ENCODE measurements around the gene THEMIS. TPM values are rescaled to one million over a fixed set of nuclear protein-coding genes. Genes with fewer than 3 reads are reported as not detected.

Gene THEMIS
- total RNA-seq, 4 donors from 2014 or later, result 1.1 to 6.0 (median 3.9) TPM

- in situ Hi-C loops (cut with MboI; ENCODE audit: low pct_ligation_motif_present in 1 of 4, low pct_unique_long_range_greater_than_20kb in 1 of 4, low sequenced_read_pairs in 3 of 4), result no loop called here
- intact Hi-C loops (cut with DNase I; ENCODE audit: low total_unique reads), result no loop called here
- TF ChIP-seq POLR2A (IDR thresholded peaks at IDR 0.05), result no peak
- Histone ChIP-seq H3K4me1 (no peaks in the 10 kb centered on the region), H3K27me3 (no peaks in the 10 kb centered on the region), H3K4me3 (no peak overlapping the region), H3K27ac (no peak overlapping the region), H3K9me3 (no peaks in the 10 kb centered on the region), H3K36me3 (no peaks in the 10 kb centered on the region)
- 56 to 78% methylated on average over 1 of the region's 1 CpG for WGBS, 2 donors (ENCODE audit: low coverage in 1 of 2)
- DNase-seq, result no peak
Observed at GRCh38 chr6:127917766-127918165, 16.9 kb upstream of the THEMIS start.

DNA sequence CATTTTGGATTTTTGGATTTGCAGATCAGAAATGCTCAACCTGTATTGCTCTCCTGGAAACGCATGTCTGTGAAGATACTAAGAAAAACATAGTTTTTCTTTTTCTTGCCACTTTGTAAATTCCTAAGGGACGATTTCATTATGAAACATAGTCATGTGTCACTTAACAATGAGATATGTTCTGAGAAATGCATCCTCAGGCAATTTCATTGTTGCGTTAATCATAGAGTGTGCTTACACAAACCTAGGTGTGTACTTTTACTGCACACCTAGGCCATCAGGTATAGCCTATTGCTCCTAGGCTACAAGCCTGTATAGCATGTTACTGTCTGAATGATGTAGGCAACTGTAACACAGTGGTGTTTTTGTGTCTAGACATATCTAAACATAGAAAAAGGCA, 13.4 kb upstream of the THEMIS start:
- no peak for DNase-seq
- H3K4me1 ChIP-seq, result no peaks in the 10 kb centered on the region
- in situ Hi-C loops (cut with MboI; ENCODE audit: low pct_ligation_motif_present in 1 of 4, low pct_unique_long_range_greater_than_20kb in 1 of 4, low sequenced_read_pairs in 3 of 4) (no loop called here), intact Hi-C loops (cut with DNase I; ENCODE audit: low total_unique reads) (no loop called here)
- WGBS, 2 donors (ENCODE audit: low coverage in 1 of 2), result 55 to 84% methylated on average over 3 of the region's 3 CpGs
- no peaks in the 10 kb centered on the region for H3K36me3 ChIP-seq
- TF ChIP-seq EP300 (IDR thresholded peaks at IDR 0.05; ENCODE audit: low read depth), result no peak
- no peak for TF ChIP-seq POLR2AphosphoS5 (IDR thresholded peaks at IDR 0.05)
- no peak for TF ChIP-seq CTCF (IDR thresholded peaks at IDR 0.05)
- H3K27me3 ChIP-seq, result no peaks in the 10 kb centered on the region
- no peak overlapping the region for H3K4me3 ChIP-seq
- H3K27ac ChIP-seq, result no peak overlapping the region
- H3K9me3 ChIP-seq, result no peaks in the 10 kb centered on the region

GRCh38 chr6:127912914-127913313, 12.1 kb upstream of the THEMIS start:
- in situ Hi-C loops (cut with MboI; ENCODE audit: low pct_ligation_motif_present in 1 of 4, low pct_unique_long_range_greater_than_20kb in 1 of 4, low sequenced_read_pairs in 3 of 4), result no loop called here
- H3K9me3 ChIP-seq, result no peaks in the 10 kb centered on the region
- no peaks in the 10 kb centered on the region for H3K4me1 ChIP-seq
- H3K36me3 ChIP-seq, result no peaks in the 10 kb centered on the region
- H3K4me3 ChIP-seq, result no peak overlapping the region
- H3K27ac ChIP-seq, result no peak overlapping the region
- no peak for DNase-seq
- no peak for TF ChIP-seq CTCF (IDR thresholded peaks at IDR 0.05)
- no peak for TF ChIP-seq EP300 (IDR thresholded peaks at IDR 0.05; ENCODE audit: low read depth)
- TF ChIP-seq POLR2AphosphoS5 (IDR thresholded peaks at IDR 0.05), result no peak
- TF ChIP-seq POLR2A (IDR thresholded peaks at IDR 0.05), result no peak
- WGBS, 2 donors (ENCODE audit: low coverage in 1 of 2), result 49 to 53% methylated on average over 3 of the region's 3 CpGs
- no peaks in the 10 kb centered on the region for H3K27me3 ChIP-seq
- intact Hi-C loops (cut with DNase I; ENCODE audit: low total_unique reads), result no loop called here

DNA sequence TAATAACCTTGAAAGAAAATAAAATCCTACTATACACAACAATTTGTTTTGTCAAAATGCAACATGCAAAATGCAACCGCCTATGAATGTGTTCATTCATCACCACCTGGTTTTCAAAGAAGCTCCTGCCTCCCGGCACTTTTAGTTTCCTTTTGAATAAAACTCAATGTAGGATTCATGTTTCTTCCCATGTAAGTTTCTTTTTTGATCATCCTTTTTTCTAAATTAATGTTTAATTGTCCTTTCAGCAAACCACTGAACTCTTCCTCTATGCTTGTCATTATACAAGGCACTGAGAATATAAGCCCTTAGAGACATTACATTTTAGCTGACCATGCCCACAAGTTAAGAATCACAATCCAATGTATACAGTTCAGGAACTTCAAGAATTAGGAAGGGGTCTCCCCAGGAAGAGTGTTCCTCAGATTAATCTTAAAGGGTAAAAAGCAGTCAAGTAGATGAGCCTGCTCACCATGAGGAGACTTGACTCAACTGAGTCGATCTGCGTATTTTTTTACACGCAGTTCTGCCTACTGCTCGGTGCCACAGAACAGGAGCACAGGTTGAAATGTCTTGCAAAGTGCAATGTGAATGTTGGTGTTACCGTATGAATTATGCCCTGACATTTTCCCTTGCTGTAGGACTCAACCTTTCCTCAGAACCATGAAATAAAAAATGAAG, 7.2 kb upstream of the THEMIS start:
- 78 to 95% methylated on average over 4 to 7 of the region's 7 CpGs for WGBS, 2 donors (ENCODE audit: low coverage in 1 of 2)
- H3K4me1 ChIP-seq, result no peaks in the 10 kb centered on the region
- in situ Hi-C loops (cut with MboI; ENCODE audit: low pct_ligation_motif_present in 1 of 4, low pct_unique_long_range_greater_than_20kb in 1 of 4, low sequenced_read_pairs in 3 of 4) (no loop called here), intact Hi-C loops (cut with DNase I; ENCODE audit: low total_unique reads) (no loop called here)
- no peak for TF ChIP-seq POLR2AphosphoS5 (IDR thresholded peaks at IDR 0.05)
- TF ChIP-seq EP300 (IDR thresholded peaks at IDR 0.05; ENCODE audit: low read depth), result no peak
- TF ChIP-seq CTCF (IDR thresholded peaks at IDR 0.05), result no peak
- TF ChIP-seq POLR2A (IDR thresholded peaks at IDR 0.05), result no peak
- H3K36me3 ChIP-seq, result no peaks in the 10 kb centered on the region
- H3K4me3 ChIP-seq, result no peak overlapping the region
- H3K9me3 ChIP-seq, result no peaks in the 10 kb centered on the region
- DNase-seq, result no peak
- H3K27me3 ChIP-seq, result no peaks in the 10 kb centered on the region
- no peak overlapping the region for H3K27ac ChIP-seq

GRCh38 chr6:127904160-127904559, 3.3 kb upstream of the THEMIS start:
- intact Hi-C loops (cut with DNase I; ENCODE audit: low total_unique reads), result no loop called here
- no peaks in the 10 kb centered on the region for H3K9me3 ChIP-seq
- H3K27me3 ChIP-seq, result no peaks in the 10 kb centered on the region
- no peak overlapping the region for H3K27ac ChIP-seq
- no peaks in the 10 kb centered on the region for H3K36me3 ChIP-seq
- H3K4me1 ChIP-seq, result no peaks in the 10 kb centered on the region
- no peak for DNase-seq
- TF ChIP-seq POLR2AphosphoS5 (IDR thresholded peaks at IDR 0.05) (no peak), POLR2A (IDR thresholded peaks at IDR 0.05) (no peak), EP300 (IDR thresholded peaks at IDR 0.05; ENCODE audit: low read depth) (no peak)
- in situ Hi-C loops (cut with MboI; ENCODE audit: low pct_ligation_motif_present in 1 of 4, low pct_unique_long_range_greater_than_20kb in 1 of 4, low sequenced_read_pairs in 3 of 4), result no loop called here
- no peak overlapping the region for H3K4me3 ChIP-seq
